ENCODE data around the gene PPP3R1. TPM values are rescaled to one million over a fixed set of nuclear protein-coding genes. Genes with fewer than 3 reads are reported as not detected.

The PPP3R1 gene
- total RNA-seq, 1 donor from 2014 or later = 54.5 TPM

DNA sequence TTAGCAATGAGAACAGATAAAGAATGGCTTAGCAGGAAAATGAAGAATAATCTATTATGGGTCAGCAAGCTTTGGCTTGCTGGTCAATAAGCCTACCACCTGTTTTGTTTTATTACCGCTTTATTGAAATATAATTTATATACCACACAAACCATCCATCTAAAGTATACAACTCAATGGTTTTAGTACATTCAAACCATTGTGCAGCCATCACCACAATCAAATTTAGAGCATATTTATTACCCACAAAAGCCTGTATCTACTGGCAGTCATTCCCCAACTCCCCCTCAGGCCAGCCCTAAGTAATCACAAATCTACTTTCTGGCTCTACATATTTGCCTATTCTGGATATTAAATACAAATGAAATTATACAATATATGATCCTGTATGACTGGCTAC lies 17.2 kb downstream of the PPP3R1 start:
- no peak for TF ChIP-seq CTCF (IDR thresholded peaks at IDR 0.05)
- Histone ChIP-seq H3K4me3 (no peak overlapping the region), H3K27ac (no peak overlapping the region), H3K36me3 (no peaks in the 10 kb centered on the region), H3K9me3 (no peaks in the 10 kb centered on the region), H3K27me3 (ENCODE audit: low read depth) (no peaks in the 10 kb centered on the region), H3K4me1 (peaks cover 80% of the 10 kb centered on the region)
- intact Hi-C loops (cut with DNase I) = no loop called here
- DNase-seq (no peak), ATAC-seq (no peak)

DNA sequence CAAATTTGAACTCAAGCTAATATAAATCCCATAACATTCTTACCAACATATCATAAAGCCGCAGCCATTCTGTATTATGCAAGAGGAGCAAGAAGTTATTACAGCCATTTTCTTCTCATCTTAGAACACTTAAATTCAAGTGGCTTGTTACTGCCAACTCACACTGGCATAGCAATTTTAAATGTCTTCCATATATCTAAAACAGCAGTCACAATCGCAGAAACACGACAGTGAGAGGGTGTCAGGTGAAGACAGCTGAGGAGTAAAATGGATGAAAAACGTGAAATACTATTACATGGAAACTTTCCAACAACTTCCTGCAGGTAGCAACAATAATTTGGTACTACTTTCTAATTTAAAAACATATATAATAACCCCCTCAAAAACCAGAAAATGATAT lies 17.9 kb downstream of the PPP3R1 start:
- no peak for TF ChIP-seq CTCF (IDR thresholded peaks at IDR 0.05)
- no peak overlapping the region for H3K4me3 ChIP-seq
- no peak overlapping the region for H3K27ac ChIP-seq
- H3K27me3 ChIP-seq (ENCODE audit: low read depth) = no peaks in the 10 kb centered on the region
- H3K4me1 ChIP-seq = peaks cover 75% of the 10 kb centered on the region
- H3K36me3 ChIP-seq = no peaks in the 10 kb centered on the region
- intact Hi-C loops (cut with DNase I) = no loop called here
- H3K9me3 ChIP-seq = no peaks in the 10 kb centered on the region
- peak in 1 of 2 donors; percentile 16 for ATAC-seq
- DNase-seq = no peak

GRCh38 chr2:68231061-68231372 lies 21.3 kb downstream of the PPP3R1 start:
- no peaks in the 10 kb centered on the region for H3K9me3 ChIP-seq

DNA sequence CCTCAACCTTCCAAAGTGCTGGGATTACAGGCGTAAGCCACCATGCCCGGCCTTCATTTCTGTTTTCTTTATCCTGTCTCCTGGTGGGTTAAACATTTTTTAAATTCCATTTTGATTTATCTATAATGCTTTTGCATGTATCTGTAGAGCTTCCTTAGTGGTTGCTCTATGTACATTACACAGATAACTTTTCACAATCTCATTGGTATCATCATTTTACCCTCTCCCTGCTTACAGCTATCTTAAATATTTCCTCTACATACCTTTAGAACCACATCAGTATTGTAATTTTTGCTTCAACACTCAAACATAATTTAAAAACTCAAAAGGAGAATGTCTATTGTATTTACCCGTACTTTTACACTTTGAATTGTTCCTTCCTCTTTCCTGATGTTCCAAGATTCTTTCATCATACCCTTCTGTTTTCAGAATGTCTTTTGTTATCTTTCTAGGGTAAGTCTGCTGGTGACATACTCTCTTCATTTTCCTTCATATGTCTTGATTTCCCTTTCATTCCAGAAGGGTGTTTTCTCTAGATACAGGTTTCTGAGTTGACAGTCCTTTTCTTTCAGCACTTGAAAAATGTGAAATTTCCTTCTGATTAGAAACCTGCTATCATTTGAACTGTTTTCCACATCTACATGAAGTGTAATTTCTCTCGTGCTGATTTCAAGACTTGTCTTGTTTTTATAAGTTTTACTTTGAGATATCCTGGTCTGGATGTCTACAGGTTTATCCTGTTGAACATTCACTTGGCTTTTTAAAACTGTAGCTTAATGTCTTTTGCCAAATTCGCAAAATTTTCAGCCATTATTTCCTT lies 21.9 kb downstream of the PPP3R1 start:
- H3K4me3 ChIP-seq = no peak overlapping the region
- no peak for TF ChIP-seq CTCF (IDR thresholded peaks at IDR 0.05)
- peaks cover 51% of the 10 kb centered on the region for H3K4me1 ChIP-seq

More at GRCh38 chr2:68231061-68231372, 21.3 kb downstream of the PPP3R1 start:
- DNase-seq (no peak), ATAC-seq (peak in 1 of 2 donors; percentile 41)
- Histone ChIP-seq H3K4me3 (no peak overlapping the region), H3K36me3 (no peaks in the 10 kb centered on the region), H3K27me3 (ENCODE audit: low read depth) (no peaks in the 10 kb centered on the region), H3K4me1 (peaks cover 53% of the 10 kb centered on the region), H3K27ac (no peak overlapping the region)
- no peak for TF ChIP-seq CTCF (IDR thresholded peaks at IDR 0.05)
- intact Hi-C loops (cut with DNase I) = no loop called here

DNA sequence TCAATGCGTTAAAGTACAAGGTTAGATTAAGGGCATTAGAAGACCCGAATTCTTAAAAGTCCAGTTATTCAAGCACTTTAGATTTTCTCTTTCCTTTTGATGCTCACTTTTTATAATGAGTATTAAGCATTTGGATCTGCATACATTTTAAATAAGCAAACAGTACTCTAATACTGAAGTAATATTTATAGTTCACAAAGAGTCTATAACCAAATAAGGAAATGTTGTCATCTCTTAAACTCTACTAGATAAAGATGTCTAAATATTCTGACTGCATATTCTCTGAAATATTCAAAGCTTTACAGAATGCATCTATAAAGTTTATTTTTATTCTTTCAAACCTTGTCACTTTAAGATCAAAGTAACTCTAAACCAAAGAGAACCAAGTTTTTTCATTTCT lies 25.5 kb downstream of the PPP3R1 start:
- intact Hi-C loops (cut with DNase I) = no loop called here
- ATAC-seq (no peak), DNase-seq (no peak)
- no peak overlapping the region for H3K4me3 ChIP-seq
- no peaks in the 10 kb centered on the region for H3K9me3 ChIP-seq
- H3K27me3 ChIP-seq (ENCODE audit: low read depth) = no peaks in the 10 kb centered on the region
- no peak overlapping the region for H3K27ac ChIP-seq
- H3K4me1 ChIP-seq = peaks cover 67% of the 10 kb centered on the region
- no peak for TF ChIP-seq CTCF (IDR thresholded peaks at IDR 0.05)
- no peaks in the 10 kb centered on the region for H3K36me3 ChIP-seq

More for the DNA sequence above, 21.9 kb downstream of the PPP3R1 start:
- no peaks in the 10 kb centered on the region for H3K27me3 ChIP-seq (ENCODE audit: low read depth)
- no peaks in the 10 kb centered on the region for H3K9me3 ChIP-seq
- ATAC-seq (no peak), DNase-seq (no peak)
- H3K27ac ChIP-seq = no peak overlapping the region
- no peaks in the 10 kb centered on the region for H3K36me3 ChIP-seq
- intact Hi-C loops (cut with DNase I) = no loop called here

All from lower lobe of right lung (tissue), 2 donors.